Skeletal muscle satellite cell (primary cell): ENCODE results near the gene PKD1L1.

Experiments
- H3K27me3 ChIP-seq: 2 replicates; pipeline ENCODE4 v1.7.0; 2013; ENCODE audit warnings: low read length; ENCODE audit not compliant: control insufficient read depth, insufficient read depth
- H3K36me3 ChIP-seq: 2 replicates; pipeline ENCODE4 v1.7.0; 2013; ENCODE audit warnings: mild to moderate bottlenecking, control low read depth, low read length; ENCODE audit not compliant: insufficient read depth
- H3K4me1 ChIP-seq: 2 replicates; pipeline ENCODE4 v1.7.0; 2013; ENCODE audit warnings: low read length; ENCODE audit not compliant: control insufficient read depth, insufficient read depth
- H3K4me2 ChIP-seq: 2 replicates; pipeline ENCODE4 v1.7.0; 2013; ENCODE audit warnings: mild to moderate bottlenecking, low read length
- H3K4me3 ChIP-seq: 2 replicates; pipeline ENCODE4 v1.7.0; 2013; ENCODE audit warnings: low read length
- H3K9ac ChIP-seq: 2 replicates; pipeline ENCODE4 v1.7.0; 2013; ENCODE audit warnings: mild to moderate bottlenecking, low read depth, low read length, moderate library complexity
- H3K9me3 ChIP-seq: replicated peaks from 2 replicates; pipeline ENCODE4 v1.7.0; 2013; ENCODE audit warnings: mild to moderate bottlenecking, control low read depth, low read length

The PKD1L1 gene

DNA sequence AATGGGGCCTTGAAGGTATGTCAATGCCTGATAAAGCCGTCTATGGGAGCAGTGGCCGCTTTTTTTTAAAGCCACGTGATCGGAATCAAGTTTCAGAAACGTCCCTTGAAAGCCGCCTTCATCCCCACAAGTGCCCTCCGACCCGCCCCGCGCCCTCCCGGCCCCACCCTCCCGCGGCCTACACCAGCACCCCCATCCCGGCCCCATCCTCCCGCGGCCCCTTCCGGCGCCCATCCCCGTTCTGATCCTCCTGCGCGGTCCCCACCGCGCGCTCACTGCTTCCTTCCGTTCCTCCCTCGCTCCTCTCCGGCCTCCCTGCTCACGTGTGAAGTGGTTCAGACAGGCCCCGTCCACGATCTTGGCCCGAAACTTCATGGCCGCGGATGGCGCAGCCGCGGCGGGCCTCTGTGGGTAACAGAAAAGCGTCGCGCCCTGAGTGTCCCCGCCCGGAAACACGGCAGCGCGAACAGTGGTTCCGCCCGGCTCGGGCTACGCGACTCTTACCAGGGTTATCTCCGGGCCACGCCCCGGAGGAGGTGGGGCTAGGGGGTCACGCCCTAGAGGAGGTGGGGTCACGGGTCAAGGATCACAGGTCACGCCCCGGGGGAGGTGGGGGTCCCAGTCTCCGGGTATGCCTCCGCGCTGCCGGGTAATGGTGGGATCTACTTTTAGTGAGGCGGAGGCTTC lies 31.0 kb upstream of the PKD1L1 start, which contains the start of gene HUS1:
Gene HUS1 (minus strand): TSS at position 471 of the 687 bp plus-strand sequence. CDS start 96 bp downstream, at position 375.
- H3K27me3 ChIP-seq: no peaks in the 10 kb centered on the region
- H3K36me3 ChIP-seq: peaks cover 31% of the 10 kb centered on the region
- H3K9ac ChIP-seq: peak within 1 kb of the TSS; percentile 84
- no peaks in the 10 kb centered on the region for H3K9me3 ChIP-seq
- H3K4me3 ChIP-seq: peak within 1 kb of the TSS; percentile 88
- peak within 1 kb of the TSS; percentile 92 for H3K4me2 ChIP-seq
- H3K4me1 ChIP-seq: peaks cover 7% of the 10 kb centered on the region

DNA sequence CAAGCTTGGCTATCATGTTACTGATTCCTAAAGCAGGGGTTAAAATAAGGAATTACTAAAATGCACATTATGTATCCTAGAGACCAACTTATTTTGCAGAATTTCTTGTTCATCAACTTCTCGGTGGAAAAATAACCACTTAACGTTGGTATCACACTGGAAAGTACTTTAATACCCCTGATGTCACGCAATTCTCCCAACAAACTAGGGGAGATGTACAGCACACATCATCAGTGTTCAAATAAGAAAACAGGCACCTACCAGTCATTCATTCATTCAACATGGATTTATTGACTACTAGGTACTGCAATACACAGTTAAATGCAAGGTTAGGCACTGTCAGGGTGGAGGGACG lies 30.5 kb upstream of the PKD1L1 start:
- H3K4me1 ChIP-seq: peaks cover 7% of the 10 kb centered on the region
- H3K4me2 ChIP-seq: peak overlapping the region; percentile 92
- no peaks in the 10 kb centered on the region for H3K9me3 ChIP-seq
- peaks cover 36% of the 10 kb centered on the region for H3K36me3 ChIP-seq
- no peaks in the 10 kb centered on the region for H3K27me3 ChIP-seq
- H3K4me3 ChIP-seq: peak overlapping the region; percentile 88
- peak overlapping the region; percentile 84 for H3K9ac ChIP-seq

DNA sequence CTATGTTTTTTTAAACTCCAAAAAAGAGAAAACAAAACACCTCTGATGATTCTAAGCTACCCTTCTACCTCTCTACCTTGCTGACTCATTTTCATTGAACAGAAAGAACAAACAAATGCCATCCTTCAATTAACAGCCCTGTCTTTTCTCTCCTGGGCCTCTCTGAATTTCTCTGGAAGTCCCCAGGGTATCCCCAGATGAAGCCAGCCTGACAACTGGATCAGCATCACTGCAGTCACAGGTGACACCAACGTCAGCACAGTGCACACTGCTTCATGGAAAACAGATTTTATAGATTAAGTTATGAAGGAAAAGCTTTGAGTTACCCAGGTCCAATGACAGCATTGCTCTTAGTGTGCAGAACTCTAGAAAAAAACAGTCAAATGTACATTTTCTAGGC lies 25.5 kb upstream of the PKD1L1 start:
- Histone ChIP-seq H3K4me2 (no peak overlapping the region), H3K27me3 (no peaks in the 10 kb centered on the region), H3K9ac (no peak overlapping the region), H3K9me3 (no peaks in the 10 kb centered on the region), H3K4me3 (no peak overlapping the region), H3K36me3 (peaks cover 58% of the 10 kb centered on the region), H3K4me1 (peaks cover 23% of the 10 kb centered on the region)

DNA sequence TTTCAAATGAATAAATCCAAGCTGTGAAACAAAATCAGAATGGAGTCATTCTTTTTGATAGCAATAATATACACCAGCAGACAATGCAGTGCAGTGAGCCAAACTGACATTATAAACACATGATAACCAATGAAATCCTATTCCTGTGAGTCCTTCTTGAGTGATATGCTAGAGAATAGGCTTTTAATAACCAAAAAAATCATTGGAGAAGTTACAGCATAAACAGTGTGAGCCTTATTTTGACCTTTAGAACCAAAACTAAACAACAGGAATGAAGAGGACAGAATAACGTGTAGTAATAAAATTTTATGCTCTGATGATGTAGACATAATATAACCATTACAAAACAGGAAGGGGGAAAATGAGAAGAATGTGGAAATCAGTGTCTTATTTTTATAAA lies 22.5 kb upstream of the PKD1L1 start:
- H3K4me3 ChIP-seq: no peak overlapping the region
- H3K27me3 ChIP-seq: no peaks in the 10 kb centered on the region
- H3K4me2 ChIP-seq: peak overlapping the region; percentile 31
- H3K36me3 ChIP-seq: peaks cover 63% of the 10 kb centered on the region
- H3K9ac ChIP-seq: peak overlapping the region; percentile 46
- H3K4me1 ChIP-seq: peaks cover 16% of the 10 kb centered on the region
- H3K9me3 ChIP-seq: no peaks in the 10 kb centered on the region

DNA sequence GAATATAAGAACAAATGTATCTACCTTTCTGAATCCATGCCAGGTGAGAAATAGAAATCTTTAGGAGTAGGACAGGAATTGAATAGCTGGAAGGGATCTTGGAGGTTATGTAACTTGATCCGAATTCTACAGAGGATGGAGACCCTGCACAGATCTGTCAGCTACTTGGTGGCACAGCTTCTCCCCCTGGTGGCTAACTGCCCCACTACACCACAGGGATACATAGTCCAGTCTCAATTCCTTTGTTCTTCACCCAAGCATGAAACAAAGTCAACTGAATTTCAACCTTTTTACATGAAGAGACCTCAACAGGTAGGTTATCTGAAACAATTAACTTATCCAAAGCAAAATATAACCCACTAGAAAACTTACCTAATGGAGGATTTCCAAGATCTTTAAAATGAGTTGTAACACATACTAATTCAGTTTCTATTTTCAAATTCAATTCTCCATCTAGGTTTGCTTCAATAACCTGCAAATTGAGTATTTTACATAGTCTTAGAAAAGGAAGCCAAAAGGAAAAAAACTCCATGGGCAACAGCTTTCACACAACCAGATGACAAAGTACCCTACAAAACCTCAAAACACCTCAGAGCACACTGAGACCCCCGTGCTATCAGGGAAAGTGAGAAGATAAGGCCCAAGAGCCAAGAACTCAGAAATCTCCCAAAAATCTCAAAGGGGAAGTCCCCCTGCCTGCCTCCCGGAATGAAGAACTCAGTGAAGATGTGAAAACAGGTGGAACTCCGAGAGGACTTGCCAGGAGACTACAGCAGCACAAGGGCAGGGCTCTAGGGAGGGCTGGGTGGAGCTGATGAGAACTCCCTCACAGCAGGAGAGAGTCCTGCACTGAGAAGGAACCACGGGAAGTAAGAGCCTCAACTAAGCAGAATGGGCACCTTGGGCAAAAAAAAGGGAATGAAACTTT lies 20.8 kb upstream of the PKD1L1 start:
- Histone ChIP-seq H3K9me3 (no peaks in the 10 kb centered on the region), H3K27me3 (no peaks in the 10 kb centered on the region), H3K36me3 (peaks cover 68% of the 10 kb centered on the region), H3K4me3 (no peak overlapping the region), H3K4me2 (no peak overlapping the region), H3K9ac (no peak overlapping the region), H3K4me1 (peaks cover 16% of the 10 kb centered on the region)

DNA sequence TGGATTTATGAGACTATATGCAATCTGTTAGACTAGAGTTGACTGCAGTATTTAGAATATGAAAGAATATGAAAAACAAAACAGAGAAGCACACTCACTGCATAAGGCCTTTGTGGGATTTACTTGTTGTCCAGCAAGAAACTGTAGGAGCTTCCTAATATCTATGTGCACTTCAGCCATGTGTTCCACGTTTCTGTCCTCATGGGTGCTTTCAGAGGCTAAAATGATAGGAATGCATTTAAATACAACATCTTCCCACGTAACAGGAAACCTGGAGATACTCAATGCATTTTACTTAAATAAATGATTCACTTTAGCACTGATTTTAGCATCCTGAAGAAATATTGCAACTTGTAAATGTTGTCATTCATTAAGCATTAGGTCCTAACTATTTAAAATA lies 19.4 kb upstream of the PKD1L1 start:
- Histone ChIP-seq H3K9me3 (no peaks in the 10 kb centered on the region), H3K4me2 (no peak overlapping the region), H3K4me1 (peaks cover 16% of the 10 kb centered on the region), H3K27me3 (no peaks in the 10 kb centered on the region), H3K9ac (no peak overlapping the region), H3K4me3 (no peak overlapping the region), H3K36me3 (peaks cover 65% of the 10 kb centered on the region)

DNA sequence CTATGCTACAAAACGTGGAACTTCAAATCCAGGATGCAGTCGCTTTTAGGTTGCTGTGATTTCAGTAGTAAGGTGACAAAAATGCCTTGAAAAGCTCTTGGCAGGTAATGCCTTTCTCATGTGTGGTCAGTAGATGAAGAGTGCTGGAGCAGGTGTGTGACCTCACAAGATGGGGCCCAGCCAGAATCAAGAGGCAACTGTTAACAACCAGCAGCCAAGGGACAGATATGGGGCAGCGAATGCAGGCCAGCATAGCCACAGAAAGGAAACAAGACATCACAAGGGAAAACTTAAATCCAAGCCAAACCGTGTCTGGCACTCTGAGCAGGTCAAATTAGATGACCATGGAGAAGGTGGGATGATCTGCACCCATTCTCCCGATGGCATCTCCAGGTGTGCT lies 18.9 kb upstream of the PKD1L1 start:
- Histone ChIP-seq H3K9ac (no peak overlapping the region), H3K9me3 (no peaks in the 10 kb centered on the region), H3K36me3 (peaks cover 69% of the 10 kb centered on the region), H3K4me3 (no peak overlapping the region), H3K4me2 (no peak overlapping the region), H3K27me3 (no peaks in the 10 kb centered on the region), H3K4me1 (peaks cover 16% of the 10 kb centered on the region)

DNA sequence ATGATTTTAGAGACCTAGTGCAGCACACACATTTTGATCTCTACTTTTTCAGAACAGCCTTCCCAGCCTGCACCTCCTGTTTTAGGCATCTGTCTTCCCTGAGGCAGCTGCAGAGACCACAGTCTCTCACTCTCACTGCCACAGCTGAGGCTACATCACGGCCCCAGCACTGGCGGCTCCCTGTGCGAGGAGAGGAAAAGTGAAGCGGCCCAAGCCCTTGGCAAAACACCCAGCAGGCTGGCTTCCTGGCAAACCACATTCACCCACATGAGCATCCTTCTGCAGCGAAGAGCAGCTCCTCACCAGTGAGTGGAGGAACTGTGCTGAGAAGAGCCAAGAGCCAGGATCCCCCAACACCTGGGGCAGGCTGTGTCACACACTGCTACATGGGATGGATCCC lies 17.2 kb upstream of the PKD1L1 start:
- H3K27me3 ChIP-seq: no peaks in the 10 kb centered on the region
- peaks cover 4% of the 10 kb centered on the region for H3K4me1 ChIP-seq
- H3K9me3 ChIP-seq: no peaks in the 10 kb centered on the region
- no peak overlapping the region for H3K4me2 ChIP-seq
- H3K36me3 ChIP-seq: peaks cover 82% of the 10 kb centered on the region
- H3K9ac ChIP-seq: no peak overlapping the region
- no peak overlapping the region for H3K4me3 ChIP-seq

DNA sequence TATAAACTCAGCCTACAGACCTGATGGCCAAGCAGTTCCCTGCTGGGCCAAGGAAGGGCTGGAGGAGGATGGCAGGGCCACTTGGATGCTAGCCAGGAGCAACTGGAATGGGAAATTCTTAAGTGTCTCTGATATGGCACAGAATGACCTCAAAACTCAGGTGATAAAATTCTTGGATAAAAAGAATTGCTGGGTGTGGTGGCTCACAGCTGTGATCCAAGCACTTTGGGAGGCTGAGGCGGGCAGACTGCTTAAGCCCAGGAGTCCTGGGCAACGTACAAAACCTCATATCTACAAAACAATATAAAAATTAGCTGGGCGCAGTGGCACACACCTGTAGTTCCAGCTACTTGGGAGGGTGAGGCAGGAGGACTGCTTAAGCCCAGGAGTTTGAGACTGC lies 14.0 kb upstream of the PKD1L1 start:
- Histone ChIP-seq H3K4me3 (no peak overlapping the region), H3K9ac (no peak overlapping the region), H3K4me1 (no peaks in the 10 kb centered on the region), H3K4me2 (no peak overlapping the region), H3K27me3 (no peaks in the 10 kb centered on the region), H3K36me3 (peaks cover 66% of the 10 kb centered on the region), H3K9me3 (no peaks in the 10 kb centered on the region)

DNA sequence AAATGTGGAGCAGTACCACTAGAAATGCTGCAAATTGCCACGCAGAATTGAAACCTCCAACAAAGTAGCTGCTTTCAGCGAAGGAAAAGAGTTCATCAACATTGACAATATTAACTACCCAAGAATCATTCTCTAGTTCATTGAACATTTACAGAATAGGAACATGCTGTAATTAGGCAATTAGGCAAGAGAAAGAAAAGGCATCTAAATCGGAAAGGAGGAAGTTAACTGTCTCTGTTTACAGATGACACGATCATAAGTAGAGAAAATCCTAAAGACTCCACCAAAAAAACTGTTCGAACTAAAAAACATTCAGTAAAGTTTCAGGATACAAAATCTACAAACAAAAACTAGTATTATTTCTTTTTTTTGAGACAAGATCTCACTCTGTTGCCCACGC lies 8.9 kb upstream of the PKD1L1 start:
- no peaks in the 10 kb centered on the region for H3K27me3 ChIP-seq

DNA sequence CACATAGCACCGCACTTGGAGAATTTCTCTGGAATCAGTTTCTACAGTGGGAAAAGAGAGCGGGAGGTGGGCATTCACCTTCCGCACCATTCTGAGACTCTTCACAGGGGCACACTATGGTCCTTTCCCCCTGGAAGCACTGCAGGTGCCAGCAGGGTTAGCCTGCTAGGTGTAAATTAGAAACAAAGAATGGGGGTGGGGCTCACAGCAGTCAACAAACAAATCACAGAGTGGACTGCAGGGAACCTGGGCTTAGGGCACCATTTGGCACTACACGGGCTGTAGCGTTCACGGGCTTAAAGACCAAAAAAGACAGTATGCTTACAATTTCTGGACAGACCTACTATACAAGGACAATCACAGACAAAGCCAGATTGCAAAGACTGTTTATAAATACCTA lies 8.0 kb upstream of the PKD1L1 start:
- no peaks in the 10 kb centered on the region for H3K9me3 ChIP-seq
- no peak overlapping the region for H3K9ac ChIP-seq
- no peak overlapping the region for H3K4me3 ChIP-seq
- H3K36me3 ChIP-seq: peaks cover 22% of the 10 kb centered on the region
- H3K27me3 ChIP-seq: no peaks in the 10 kb centered on the region
- peaks cover 4% of the 10 kb centered on the region for H3K4me1 ChIP-seq
- H3K4me2 ChIP-seq: no peak overlapping the region

More for the DNA sequence above, 8.9 kb upstream of the PKD1L1 start:
- Histone ChIP-seq H3K9me3 (no peaks in the 10 kb centered on the region), H3K4me2 (no peak overlapping the region), H3K36me3 (peaks cover 31% of the 10 kb centered on the region), H3K4me3 (no peak overlapping the region), H3K4me1 (peaks cover 4% of the 10 kb centered on the region), H3K9ac (no peak overlapping the region)
